ENCODE results near the gene OTUD4. TPM values are rescaled to one million over a fixed set of nuclear protein-coding genes. Genes with fewer than 3 reads are reported as not detected.

The OTUD4 gene
- total and polyA plus RNA-seq, 2 donors = 15.3 to 18.8 TPM

- 66% methylated on average over 9 of the region's 9 CpGs for WGBS
- Histone ChIP-seq H3K4me1 (ENCODE audit: control insufficient read depth in 2 of 2, insufficient read depth in 2 of 2, low read length in 2 of 2) (peaks cover 13 to 21% of the 10 kb centered on the region in 2 donors), H3K27ac (ENCODE audit: low read depth in 1 of 2, low read length in 1 of 2) (peak overlapping the region in 1 of 2 donors; percentile 56), H3K36me3 (ENCODE audit: control insufficient read depth in 2 of 2, insufficient read depth in 2 of 2, low read length in 1 of 2) (peaks cover 4 to 23% of the 10 kb centered on the region in 2 donors), H3K27me3 (ENCODE audit: control insufficient read depth in 2 of 2, insufficient read depth in 1 of 2, low read length in 1 of 2) (no peaks in the 10 kb centered on the region), H3K9me3 (ENCODE audit: control insufficient read depth in 2 of 2, insufficient read depth in 1 of 2, low read length in 1 of 2) (no peaks in the 10 kb centered on the region), H3K4me3 (ENCODE audit: low read length in 2 of 2) (peak overlapping the region in 1 of 2 donors; percentile 54)
- peak in 2 of 9 donors; percentile 10 to 44 for DNase-seq (ENCODE audit: low read depth in 6 of 9, low spot score in 9 of 9)
Measured at GRCh38 chr4:145176641-145177432, 3.6 kb downstream of the OTUD4 start.

- H3K9me3 ChIP-seq (ENCODE audit: control insufficient read depth in 2 of 2, insufficient read depth in 1 of 2, low read length in 1 of 2) = no peaks in the 10 kb centered on the region
- DNase-seq (ENCODE audit: low read depth in 6 of 9, low spot score in 9 of 9) = no peak
- H3K36me3 ChIP-seq (ENCODE audit: control insufficient read depth in 2 of 2, insufficient read depth in 2 of 2, low read length in 1 of 2) = peaks cover 17 to 50% of the 10 kb centered on the region in 2 donors
- H3K27ac ChIP-seq (ENCODE audit: low read depth in 1 of 2, low read length in 1 of 2) = no peak overlapping the region
- 92% methylated on average over 1 of the region's 1 CpG for WGBS
- peaks cover under 1 to 3% of the 10 kb centered on the region in 2 donors for H3K4me1 ChIP-seq (ENCODE audit: control insufficient read depth in 2 of 2, insufficient read depth in 2 of 2, low read length in 2 of 2)
- H3K27me3 ChIP-seq (ENCODE audit: control insufficient read depth in 2 of 2, insufficient read depth in 1 of 2, low read length in 1 of 2) = no peaks in the 10 kb centered on the region
- H3K4me3 ChIP-seq (ENCODE audit: low read length in 2 of 2) = no peak overlapping the region
Measured at GRCh38 chr4:145171911-145172310, 8.5 kb downstream of the OTUD4 start.

GRCh38 chr4:145170223-145170622 is 10.2 kb downstream of the OTUD4 start:
- Histone ChIP-seq H3K27me3 (ENCODE audit: control insufficient read depth in 2 of 2, insufficient read depth in 1 of 2, low read length in 1 of 2) (no peaks in the 10 kb centered on the region), H3K4me3 (ENCODE audit: low read length in 2 of 2) (no peak overlapping the region), H3K27ac (ENCODE audit: low read depth in 1 of 2, low read length in 1 of 2) (no peak overlapping the region), H3K36me3 (ENCODE audit: control insufficient read depth in 2 of 2, insufficient read depth in 2 of 2, low read length in 1 of 2) (peaks cover 19 to 56% of the 10 kb centered on the region in 2 donors), H3K9me3 (ENCODE audit: control insufficient read depth in 2 of 2, insufficient read depth in 1 of 2, low read length in 1 of 2) (no peaks in the 10 kb centered on the region), H3K4me1 (ENCODE audit: control insufficient read depth in 2 of 2, insufficient read depth in 2 of 2, low read length in 2 of 2) (no peaks in the 10 kb centered on the region)
- no peak for DNase-seq (ENCODE audit: low read depth in 6 of 9, low spot score in 9 of 9)
- WGBS = 95% methylated on average over 1 of the region's 1 CpG

- Histone ChIP-seq H3K4me1 (ENCODE audit: control insufficient read depth in 2 of 2, insufficient read depth in 2 of 2, low read length in 2 of 2) (no peaks in the 10 kb centered on the region), H3K27ac (ENCODE audit: low read depth in 1 of 2, low read length in 1 of 2) (no peak overlapping the region), H3K9me3 (ENCODE audit: control insufficient read depth in 2 of 2, insufficient read depth in 1 of 2, low read length in 1 of 2) (no peaks in the 10 kb centered on the region), H3K36me3 (ENCODE audit: control insufficient read depth in 2 of 2, insufficient read depth in 2 of 2, low read length in 1 of 2) (peaks cover 16 to 51% of the 10 kb centered on the region in 2 donors), H3K4me3 (ENCODE audit: low read length in 2 of 2) (no peak overlapping the region), H3K27me3 (ENCODE audit: control insufficient read depth in 2 of 2, insufficient read depth in 1 of 2, low read length in 1 of 2) (no peaks in the 10 kb centered on the region)
- DNase-seq (ENCODE audit: low read depth in 6 of 9, low spot score in 9 of 9) = no peak
- WGBS = 98% methylated on average over 2 of the region's 2 CpGs
Measured at GRCh38 chr4:145168581-145169187, 11.7 kb downstream of the OTUD4 start.

GRCh38 chr4:145167887-145168286 is 12.5 kb downstream of the OTUD4 start:
- Histone ChIP-seq H3K27ac (ENCODE audit: low read depth in 1 of 2, low read length in 1 of 2) (no peak overlapping the region), H3K36me3 (ENCODE audit: control insufficient read depth in 2 of 2, insufficient read depth in 2 of 2, low read length in 1 of 2) (peaks cover 16 to 47% of the 10 kb centered on the region in 2 donors), H3K4me3 (ENCODE audit: low read length in 2 of 2) (no peak overlapping the region), H3K9me3 (ENCODE audit: control insufficient read depth in 2 of 2, insufficient read depth in 1 of 2, low read length in 1 of 2) (no peaks in the 10 kb centered on the region), H3K4me1 (ENCODE audit: control insufficient read depth in 2 of 2, insufficient read depth in 2 of 2, low read length in 2 of 2) (no peaks in the 10 kb centered on the region), H3K27me3 (ENCODE audit: control insufficient read depth in 2 of 2, insufficient read depth in 1 of 2, low read length in 1 of 2) (no peaks in the 10 kb centered on the region)
- DNase-seq (ENCODE audit: low read depth in 6 of 9, low spot score in 9 of 9) = no peak
- WGBS = over 99% methylated on average over 2 of the region's 2 CpGs

GRCh38 chr4:145161549-145161948 is 18.8 kb downstream of the OTUD4 start:
- no peaks in the 10 kb centered on the region for H3K4me1 ChIP-seq (ENCODE audit: control insufficient read depth in 2 of 2, insufficient read depth in 2 of 2, low read length in 2 of 2)
- WGBS = 49% methylated on average over 2 of the region's 2 CpGs
- H3K36me3 ChIP-seq (ENCODE audit: control insufficient read depth in 2 of 2, insufficient read depth in 2 of 2, low read length in 1 of 2) = peaks cover 13 to 53% of the 10 kb centered on the region in 2 donors
- no peak overlapping the region for H3K27ac ChIP-seq (ENCODE audit: low read depth in 1 of 2, low read length in 1 of 2)
- H3K27me3 ChIP-seq (ENCODE audit: control insufficient read depth in 2 of 2, insufficient read depth in 1 of 2, low read length in 1 of 2) = no peaks in the 10 kb centered on the region
- no peak overlapping the region for H3K4me3 ChIP-seq (ENCODE audit: low read length in 2 of 2)
- no peak for DNase-seq (ENCODE audit: low read depth in 6 of 9, low spot score in 9 of 9)
- no peaks in the 10 kb centered on the region for H3K9me3 ChIP-seq (ENCODE audit: control insufficient read depth in 2 of 2, insufficient read depth in 1 of 2, low read length in 1 of 2)

- peaks cover 10 to 69% of the 10 kb centered on the region in 2 donors for H3K36me3 ChIP-seq (ENCODE audit: control insufficient read depth in 2 of 2, insufficient read depth in 2 of 2, low read length in 1 of 2)
- no peaks in the 10 kb centered on the region for H3K9me3 ChIP-seq (ENCODE audit: control insufficient read depth in 2 of 2, insufficient read depth in 1 of 2, low read length in 1 of 2)
- H3K27ac ChIP-seq (ENCODE audit: low read depth in 1 of 2, low read length in 1 of 2) = no peak overlapping the region
- H3K4me1 ChIP-seq (ENCODE audit: control insufficient read depth in 2 of 2, insufficient read depth in 2 of 2, low read length in 2 of 2) = no peaks in the 10 kb centered on the region
- 99% methylated on average over 2 of the region's 2 CpGs for WGBS
- DNase-seq (ENCODE audit: low read depth in 6 of 9, low spot score in 9 of 9) = no peak
- H3K4me3 ChIP-seq (ENCODE audit: low read length in 2 of 2) = no peak overlapping the region
- no peaks in the 10 kb centered on the region for H3K27me3 ChIP-seq (ENCODE audit: control insufficient read depth in 2 of 2, insufficient read depth in 1 of 2, low read length in 1 of 2)
Measured at GRCh38 chr4:145156986-145157385, 23.4 kb downstream of the OTUD4 start.

GRCh38 chr4:145155268-145155870 is 25.0 kb downstream of the OTUD4 start:
- 99% methylated on average over 2 of the region's 2 CpGs for WGBS
- no peaks in the 10 kb centered on the region for H3K9me3 ChIP-seq (ENCODE audit: control insufficient read depth in 2 of 2, insufficient read depth in 1 of 2, low read length in 1 of 2)
- peaks cover 5 to 64% of the 10 kb centered on the region in 2 donors for H3K36me3 ChIP-seq (ENCODE audit: control insufficient read depth in 2 of 2, insufficient read depth in 2 of 2, low read length in 1 of 2)
- H3K27me3 ChIP-seq (ENCODE audit: control insufficient read depth in 2 of 2, insufficient read depth in 1 of 2, low read length in 1 of 2) = no peaks in the 10 kb centered on the region
- DNase-seq (ENCODE audit: low read depth in 6 of 9, low spot score in 9 of 9) = no peak
- no peak overlapping the region for H3K4me3 ChIP-seq (ENCODE audit: low read length in 2 of 2)
- H3K27ac ChIP-seq (ENCODE audit: low read depth in 1 of 2, low read length in 1 of 2) = no peak overlapping the region
- no peaks in the 10 kb centered on the region for H3K4me1 ChIP-seq (ENCODE audit: control insufficient read depth in 2 of 2, insufficient read depth in 2 of 2, low read length in 2 of 2)

GRCh38 chr4:145154573-145154972 is 25.8 kb downstream of the OTUD4 start:
- Histone ChIP-seq H3K27me3 (ENCODE audit: control insufficient read depth in 2 of 2, insufficient read depth in 1 of 2, low read length in 1 of 2) (no peaks in the 10 kb centered on the region), H3K9me3 (ENCODE audit: control insufficient read depth in 2 of 2, insufficient read depth in 1 of 2, low read length in 1 of 2) (no peaks in the 10 kb centered on the region), H3K36me3 (ENCODE audit: control insufficient read depth in 2 of 2, insufficient read depth in 2 of 2, low read length in 1 of 2) (peaks cover 6 to 69% of the 10 kb centered on the region in 2 donors), H3K4me3 (ENCODE audit: low read length in 2 of 2) (no peak overlapping the region), H3K27ac (ENCODE audit: low read depth in 1 of 2, low read length in 1 of 2) (no peak overlapping the region), H3K4me1 (ENCODE audit: control insufficient read depth in 2 of 2, insufficient read depth in 2 of 2, low read length in 2 of 2) (no peaks in the 10 kb centered on the region)
- WGBS = 98% methylated on average over 1 of the region's 1 CpG
- no peak for DNase-seq (ENCODE audit: low read depth in 6 of 9, low spot score in 9 of 9)

Measured in thymus (tissue), 11 donors.